HCT116 (cell line): ENCODE measurements around the gene LMNTD2. TPM values are rescaled to one million over a fixed set of nuclear protein-coding genes. Genes with fewer than 3 reads are reported as not detected.

Experiments
- ATAC-seq: fragments of 200-7000 bp; cut with Tn5 transposase; 2 replicates; pipeline ENCODE4 v1.9.1; 2020; ENCODE audit warnings: mild to moderate bottlenecking, moderate library complexity
- BruUV-seq: library from RNA; stranded (reverse); fragments of 400-500 nt; replicated peaks from 2 replicates; lab custom pipeline; 2021; lab: Mats Ljungman, UMichigan
- CTCF ChIA-PET: fragments of 300-600 bp; sonication (Branson Sonifier 250); formaldehyde crosslinking; loops from one replicate; lab custom pipeline; 2021; ENCODE audit warnings: antibody characterized with exemption; lab: Charles Lee
- POLR2A ChIA-PET: fragments of 300-600, 350-600 bp; sonication (Branson Sonifier 250); formaldehyde crosslinking; loops from one replicate; lab custom pipeline; 2021; ENCODE audit warnings: antibody characterized with exemption; lab: Charles Lee
- RAD21 ChIA-PET, 2 experiments: fragments of 300-600 bp; sonication (Branson Sonifier 250); formaldehyde crosslinking; loops; one replicate each; lab custom pipeline; 2023; ENCODE audit warnings: low total read pairs in 2 of 2; ENCODE audit not compliant: uncharacterized antibody in 2 of 2, unreplicated experiment in 2 of 2, low non-redundant PET in 1 of 2; lab: Charles Lee
- DNase-seq: peaks from one replicate; pipeline ENCODE4 v3.0.0-alpha.2; 2010; ENCODE audit warnings: low read depth, low spot score
- H2AFZ ChIP-seq: fragments of 200-600 bp; shearing (Covaris generic), sonication (generic); 2 replicates; pipeline ENCODE4 v1.6.1; 2017; ENCODE audit warnings: low read depth, mixed run types, mixed read lengths, antibody characterized with exemption, low read length; ENCODE audit not compliant: poor library complexity, severe bottlenecking
- H3K27ac ChIP-seq: 2 replicates; pipeline ENCODE4 v1.5.1; 2012; ENCODE audit warnings: low read depth, low read length
- H3K27me3 ChIP-seq: fragments of 200-600 bp; sonication (generic); 2 replicates; pipeline ENCODE4 v1.6.1; 2016; ENCODE audit warnings: mixed run types, low read length, mixed read lengths; ENCODE audit not compliant: insufficient read depth
- H3K36me3 ChIP-seq, 2 experiments: fragments of 200-500 bp in 1 of 2; fragments of 200-600 bp in 1 of 2; sonication (Bioruptor generic) in 1 of 2; sonication (generic) in 1 of 2; 2 replicates each; pipeline versions ENCODE4 v1.5.1 to v1.6.1; 2014 to 2016; ENCODE audit warnings: low read length in 2 of 2, inconsistent platforms in 1 of 2, mixed read lengths in 1 of 2, mixed run types in 1 of 2; ENCODE audit not compliant: insufficient read depth in 2 of 2, control insufficient read depth in 1 of 2
- H3K4me1 ChIP-seq, 2 experiments: fragments of 200-600 bp in 1 of 2; sonication (generic) in 1 of 2; 2 replicates each; pipeline versions ENCODE4 v1.5.1 to v1.6.1; 2012 to 2017; ENCODE audit warnings: low read length in 2 of 2, inconsistent platforms in 1 of 2, mild to moderate bottlenecking in 1 of 2, mixed read lengths in 1 of 2, mixed run types in 1 of 2, moderate library complexity in 1 of 2; ENCODE audit not compliant: insufficient read depth in 2 of 2, control insufficient read depth in 1 of 2
- H3K4me2 ChIP-seq: fragments of 200-600 bp; sonication (generic); 2 replicates; pipeline ENCODE4 v1.6.1; 2017; ENCODE audit warnings: mixed run types, low read length, mixed read lengths
- H3K4me3 ChIP-seq, 2 experiments: fragments of 200-600 bp in 1 of 2; sonication (generic) in 1 of 2; replicated peaks in 1 of 2; 2 replicates each; pipeline ENCODE4 v1.5.1; 2011 to 2016; ENCODE audit warnings: low read length in 2 of 2, control low read depth in 1 of 2, low read depth in 1 of 2, mild to moderate bottlenecking in 1 of 2, mixed read lengths in 1 of 2, mixed run types in 1 of 2
- H3K79me2 ChIP-seq: fragments of 200-600 bp; sonication (generic); 2 replicates; pipeline ENCODE4 v1.6.1; 2017; ENCODE audit warnings: mild to moderate bottlenecking, mixed run types, low read length, moderate library complexity, mixed read lengths; ENCODE audit not compliant: insufficient read depth
- H3K9ac ChIP-seq: fragments of 200-600 bp; sonication (generic); 2 replicates; pipeline ENCODE4 v1.6.1; 2016; ENCODE audit warnings: low read length, mixed read lengths
- H3K9me2 ChIP-seq: fragments of 200-600 bp; sonication (generic), shearing (Covaris generic); 2 replicates; pipeline ENCODE4 v1.6.1; 2017; ENCODE audit warnings: mixed run types, mild to moderate bottlenecking, moderate library complexity; ENCODE audit not compliant: insufficient read depth
- H3K9me3 ChIP-seq, 2 experiments: fragments of 200-500 bp in 1 of 2; fragments of 200-600 bp in 1 of 2; sonication (Bioruptor generic) in 1 of 2; sonication (generic) in 1 of 2; 2 replicates each; pipeline ENCODE4 v1.6.1; 2014 to 2017; ENCODE audit warnings: low read length in 2 of 2, mixed read lengths in 2 of 2, inconsistent platforms in 1 of 2, low read depth in 1 of 2, mild to moderate bottlenecking in 1 of 2, mixed run types in 1 of 2, moderate library complexity in 1 of 2; ENCODE audit not compliant: control insufficient read depth in 1 of 2, insufficient read depth in 1 of 2
- H4K20me1 ChIP-seq: fragments of 200-600 bp; sonication (generic), shearing (Covaris generic); 2 replicates; pipeline ENCODE4 v1.6.1; 2017; ENCODE audit warnings: mixed run types, mild to moderate bottlenecking, moderate library complexity; ENCODE audit not compliant: insufficient read depth
- CBX3 ChIP-seq: IDR thresholded peaks from 2 replicates; pipeline ENCODE4 v1.6.1; 2012; ENCODE audit warnings: low read depth
- CEBPB ChIP-seq: IDR thresholded peaks from 2 replicates; pipeline ENCODE4 v1.6.1; 2012; ENCODE audit warnings: low read depth
- EGR1 ChIP-seq: IDR thresholded peaks from 2 replicates; pipeline ENCODE4 v1.6.1; 2012; ENCODE audit warnings: low read depth
- ELF1 ChIP-seq: IDR thresholded peaks from 2 replicates; pipeline ENCODE4 v1.6.1; 2012; ENCODE audit warnings: low read depth, borderline replicate concordance
- EZH2 ChIP-seq: fragments of 200-600 bp; sonication (generic); IDR thresholded peaks from 2 replicates; pipeline ENCODE4 v1.6.1; 2017; ENCODE audit warnings: antibody characterized with exemption, mixed run types
- JUND ChIP-seq: IDR thresholded peaks from 2 replicates; pipeline ENCODE4 v1.6.1; 2012
- POLR2A ChIP-seq: IDR thresholded peaks from 2 replicates; pipeline ENCODE4 v1.7.0; 2011; ENCODE audit warnings: borderline replicate concordance; ENCODE audit not compliant: insufficient read depth, insufficient read length; ENCODE audit errors: extremely low read depth
- POLR2AphosphoS5 ChIP-seq: IDR thresholded peaks from 2 replicates; pipeline ENCODE4 v1.6.1; 2011; ENCODE audit warnings: mild to moderate bottlenecking, low read depth, low read length, moderate library complexity
- RAD21 ChIP-seq: IDR thresholded peaks from 2 replicates; pipeline ENCODE4 v1.6.1; 2012; ENCODE audit warnings: low read depth, mild to moderate bottlenecking
- SP1 ChIP-seq: IDR thresholded peaks from 2 replicates; pipeline ENCODE4 v1.6.1; 2012; ENCODE audit warnings: low read depth
- SRF ChIP-seq: IDR thresholded peaks from 2 replicates; pipeline ENCODE4 v1.6.1; 2012; ENCODE audit warnings: low read depth
- TCF7L2 ChIP-seq: IDR thresholded peaks from 2 replicates; pipeline ENCODE4 v1.7.0; 2011; ENCODE audit warnings: borderline replicate concordance, inconsistent platforms; ENCODE audit not compliant: insufficient read depth, insufficient read length; ENCODE audit errors: extremely low read depth
- YY1 ChIP-seq: IDR thresholded peaks from 2 replicates; pipeline ENCODE4 v1.6.1; 2011; ENCODE audit warnings: low read length, low read depth, moderate library complexity, mild to moderate bottlenecking; ENCODE audit not compliant: insufficient replicate concordance; ENCODE audit errors: extremely low read depth
- ZFX ChIP-seq: fragments of 450-650 bp; IDR thresholded peaks from 2 replicates; pipeline ENCODE4 v1.6.1; 2017
- intact Hi-C: fragments of 100-400 bp; cut with micrococcal nuclease; formaldehyde crosslinking; loops from 2 replicates; pipeline ENCODE4 v1.10.0; 2022
- total RNA-seq: library from RNA; stranded (reverse); gene quantifications from one replicate; pipeline ENCODE4 v1.2.1, GENCODE V29; 2021; ENCODE audit not compliant: unreplicated experiment
- TF ChIP-seq, protein P1 (sequence below): IDR thresholded peaks from 2 replicates; pipeline ENCODE4 v1.6.1; 2012
- TF ChIP-seq, protein P2 (sequence below): IDR thresholded peaks from 2 replicates; pipeline ENCODE4 v1.6.1; 2012
- TF ChIP-seq, protein P3 (sequence below): IDR thresholded peaks from 2 replicates; pipeline ENCODE4 v1.6.1; 2011; ENCODE audit warnings: mild to moderate bottlenecking, low read length, moderate library complexity; ENCODE audit not compliant: insufficient replicate concordance; ENCODE audit errors: extremely low read depth
- TF ChIP-seq, protein P4 (sequence below), 3 experiments: fragments of 200-600 bp in 1 of 3; sonication (generic) in 1 of 3; IDR thresholded peaks in 2 of 3; conservative IDR thresholded peaks in 1 of 3; 2 replicates each; pipeline ENCODE4 v1.5.1; 2012 to 2017; ENCODE audit warnings: low read depth in 2 of 3, low read length in 2 of 3, antibody characterized with exemption in 1 of 3, borderline replicate concordance in 1 of 3, control low read depth in 1 of 3, mild to moderate bottlenecking in 1 of 3, mixed read lengths in 1 of 3, mixed run types in 1 of 3, moderate library complexity in 1 of 3; ENCODE audit not compliant: insufficient read depth in 1 of 3

LMNTD2 gene
- total RNA-seq, 1 experiment from 2014 or later: 9.5 TPM

DNA sequence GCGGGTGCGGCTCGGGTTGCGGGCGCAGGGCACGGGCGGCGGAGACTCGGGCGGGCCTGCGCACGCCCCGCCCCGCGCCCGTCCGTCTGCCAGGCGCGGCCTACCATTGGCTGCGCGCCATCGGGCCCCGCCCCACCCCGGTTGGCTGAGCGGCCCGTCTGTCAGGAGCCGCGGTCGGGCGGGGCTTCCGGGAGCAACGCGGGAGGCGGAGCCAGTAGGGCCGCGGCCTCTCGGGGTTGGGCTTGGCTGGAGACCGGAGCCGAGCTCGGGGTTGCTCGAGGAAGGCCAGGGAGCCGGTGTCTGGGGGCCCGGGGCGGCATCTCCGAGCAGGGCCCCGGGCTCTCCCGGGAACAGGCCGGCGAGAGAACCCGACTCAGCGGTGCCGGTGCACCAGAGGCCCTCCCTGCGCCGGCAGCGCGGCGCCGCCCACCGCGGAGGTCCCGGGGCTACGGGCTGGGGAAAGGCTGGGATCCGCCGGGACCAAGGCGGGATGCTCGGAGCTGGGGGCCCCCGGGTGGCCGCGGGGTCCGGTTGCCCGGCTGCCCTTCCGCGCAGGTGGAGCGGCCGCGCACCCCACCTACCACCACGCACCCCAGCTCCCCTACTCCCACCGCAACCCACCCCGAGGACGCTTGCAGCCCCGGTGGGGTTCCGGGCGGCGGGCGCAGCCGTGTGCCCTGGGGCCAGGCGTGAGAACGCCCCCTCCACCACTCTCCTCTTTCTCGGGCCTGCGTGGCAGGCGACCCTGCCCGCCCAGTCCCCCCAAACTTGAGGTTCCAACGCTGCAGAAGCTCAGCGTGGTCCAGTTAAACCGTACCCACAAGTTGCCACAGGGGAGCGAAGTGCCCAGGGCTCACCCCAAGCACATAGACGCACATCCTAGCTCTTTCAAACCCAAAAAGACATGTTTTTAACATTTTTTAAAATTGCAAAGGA lies 24.8 kb downstream of the LMNTD2 start, which contains the start of gene HRAS (continued):
- no peak for TF ChIP-seq CBX3
- peak; percentile 59 for TF ChIP-seq POLR2A
- no peak for TF ChIP-seq JUND
- TF ChIP-seq, protein P1, sequence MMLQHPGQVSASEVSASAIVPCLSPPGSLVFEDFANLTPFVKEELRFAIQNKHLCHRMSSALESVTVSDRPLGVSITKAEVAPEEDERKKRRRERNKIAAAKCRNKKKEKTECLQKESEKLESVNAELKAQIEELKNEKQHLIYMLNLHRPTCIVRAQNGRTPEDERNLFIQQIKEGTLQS: no peak
- no peak for TF ChIP-seq YY1

DNA sequence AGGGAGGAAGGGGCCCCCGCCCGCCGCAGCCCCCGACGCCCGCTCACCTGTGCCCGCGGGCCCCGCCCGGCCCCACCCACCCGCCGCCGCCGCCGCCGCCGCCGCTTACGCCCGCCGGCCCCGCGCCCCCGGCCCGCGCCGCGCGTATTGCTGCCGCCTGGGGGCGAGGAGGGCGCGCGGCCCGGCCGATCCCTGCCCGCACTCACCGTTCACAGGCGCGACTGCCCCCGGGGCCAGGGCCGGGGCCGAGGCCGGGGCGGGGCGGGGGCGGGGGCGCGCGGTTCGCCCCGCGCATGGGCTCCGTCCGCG lies 25.4 kb downstream of the LMNTD2 start:
- no peaks in the 10 kb centered on the region for H3K9me3 ChIP-seq
- no TSS peak for BruUV-seq
- H3K4me2 ChIP-seq: peak overlapping the region; percentile 92
- CTCF ChIA-PET: no interaction called here
- RAD21 ChIA-PET: no interaction called here
- no peak overlapping the region for H2AFZ ChIP-seq
- intact Hi-C loops: no loop called here
- peaks cover 0 to 26% of the 10 kb centered on the region in 2 experiments; a peak in 2 of 4 replicates for H3K36me3 ChIP-seq
- peak overlapping the region; percentile 69 to 90 for H3K4me3 ChIP-seq
- ATAC-seq: peak; percentile 21
- POLR2A ChIA-PET: interaction anchor here (1.7 kb wide), 2 partner anchors 26 to 41 kb away, joined by 5 to 8 read pairs; partner anchors contain the start of gene PHRF1
- H3K9ac ChIP-seq: peak overlapping the region; percentile 89
- H4K20me1 ChIP-seq: no peaks in the 10 kb centered on the region
- no peaks in the 10 kb centered on the region for H3K9me2 ChIP-seq
- TF ChIP-seq POLR2AphosphoS5 (no peak), EGR1 (no peak), YY1 (no peak), ELF1 (no peak), RAD21 (no peak), EZH2 (no peak), CBX3 (no peak), POLR2A (no peak), SRF (no peak), ZFX (no peak), SP1 (no peak), TCF7L2 (no peak), CEBPB (no peak)
- TF ChIP-seq, protein P2, sequence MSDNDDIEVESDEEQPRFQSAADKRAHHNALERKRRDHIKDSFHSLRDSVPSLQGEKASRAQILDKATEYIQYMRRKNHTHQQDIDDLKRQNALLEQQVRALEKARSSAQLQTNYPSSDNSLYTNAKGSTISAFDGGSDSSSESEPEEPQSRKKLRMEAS: no peak
- TF ChIP-seq, protein P3, sequence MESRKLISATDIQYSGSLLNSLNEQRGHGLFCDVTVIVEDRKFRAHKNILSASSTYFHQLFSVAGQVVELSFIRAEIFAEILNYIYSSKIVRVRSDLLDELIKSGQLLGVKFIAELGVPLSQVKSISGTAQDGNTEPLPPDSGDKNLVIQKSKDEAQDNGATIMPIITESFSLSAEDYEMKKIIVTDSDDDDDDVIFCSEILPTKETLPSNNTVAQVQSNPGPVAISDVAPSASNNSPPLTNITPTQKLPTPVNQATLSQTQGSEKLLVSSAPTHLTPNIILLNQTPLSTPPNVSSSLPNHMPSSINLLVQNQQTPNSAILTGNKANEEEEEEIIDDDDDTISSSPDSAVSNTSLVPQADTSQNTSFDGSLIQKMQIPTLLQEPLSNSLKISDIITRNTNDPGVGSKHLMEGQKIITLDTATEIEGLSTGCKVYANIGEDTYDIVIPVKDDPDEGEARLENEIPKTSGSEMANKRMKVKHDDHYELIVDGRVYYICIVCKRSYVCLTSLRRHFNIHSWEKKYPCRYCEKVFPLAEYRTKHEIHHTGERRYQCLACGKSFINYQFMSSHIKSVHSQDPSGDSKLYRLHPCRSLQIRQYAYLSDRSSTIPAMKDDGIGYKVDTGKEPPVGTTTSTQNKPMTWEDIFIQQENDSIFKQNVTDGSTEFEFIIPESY: no peak
- TF ChIP-seq, protein P4, sequence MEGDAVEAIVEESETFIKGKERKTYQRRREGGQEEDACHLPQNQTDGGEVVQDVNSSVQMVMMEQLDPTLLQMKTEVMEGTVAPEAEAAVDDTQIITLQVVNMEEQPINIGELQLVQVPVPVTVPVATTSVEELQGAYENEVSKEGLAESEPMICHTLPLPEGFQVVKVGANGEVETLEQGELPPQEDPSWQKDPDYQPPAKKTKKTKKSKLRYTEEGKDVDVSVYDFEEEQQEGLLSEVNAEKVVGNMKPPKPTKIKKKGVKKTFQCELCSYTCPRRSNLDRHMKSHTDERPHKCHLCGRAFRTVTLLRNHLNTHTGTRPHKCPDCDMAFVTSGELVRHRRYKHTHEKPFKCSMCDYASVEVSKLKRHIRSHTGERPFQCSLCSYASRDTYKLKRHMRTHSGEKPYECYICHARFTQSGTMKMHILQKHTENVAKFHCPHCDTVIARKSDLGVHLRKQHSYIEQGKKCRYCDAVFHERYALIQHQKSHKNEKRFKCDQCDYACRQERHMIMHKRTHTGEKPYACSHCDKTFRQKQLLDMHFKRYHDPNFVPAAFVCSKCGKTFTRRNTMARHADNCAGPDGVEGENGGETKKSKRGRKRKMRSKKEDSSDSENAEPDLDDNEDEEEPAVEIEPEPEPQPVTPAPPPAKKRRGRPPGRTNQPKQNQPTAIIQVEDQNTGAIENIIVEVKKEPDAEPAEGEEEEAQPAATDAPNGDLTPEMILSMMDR (IDR thresholded peaks at IDR 0.05 in 2 of 3, conservative IDR thresholded peaks at IDR 0.05 in 1 of 3; ENCODE audit: borderline replicate concordance in 1 of 3, insufficient read depth in 1 of 3, low read depth in 2 of 3, low read length in 2 of 3): no peak
- TF ChIP-seq, protein P1: no peak
- H3K27me3 ChIP-seq: no peaks in the 10 kb centered on the region
- H3K79me2 ChIP-seq: peaks cover 33% of the 10 kb centered on the region
- H3K27ac ChIP-seq: peak overlapping the region; percentile 100
- DNase-seq: no peak
- peaks cover 15 to 33% of the 10 kb centered on the region in 2 experiments; a peak in 3 of 4 replicates for H3K4me1 ChIP-seq
